Activated CD8-positive, alpha-beta memory T cell treated with anti-CD3 and anti-CD28 coated beads, Interleukin-2, amount 50 U/mL, for 4 hours (primary cell): ENCODE data around the gene KIF13A.
"Not testable (repeated sequence)": the region's sequence is repeated elsewhere in the genome, so short reads cannot be mapped to it uniquely, and the experiment has no call there.

Experiments
- DNase-seq: peaks from one replicate; pipeline ENCODE4 v3.0.0-alpha.2; 2020

Gene KIF13A

DNA sequence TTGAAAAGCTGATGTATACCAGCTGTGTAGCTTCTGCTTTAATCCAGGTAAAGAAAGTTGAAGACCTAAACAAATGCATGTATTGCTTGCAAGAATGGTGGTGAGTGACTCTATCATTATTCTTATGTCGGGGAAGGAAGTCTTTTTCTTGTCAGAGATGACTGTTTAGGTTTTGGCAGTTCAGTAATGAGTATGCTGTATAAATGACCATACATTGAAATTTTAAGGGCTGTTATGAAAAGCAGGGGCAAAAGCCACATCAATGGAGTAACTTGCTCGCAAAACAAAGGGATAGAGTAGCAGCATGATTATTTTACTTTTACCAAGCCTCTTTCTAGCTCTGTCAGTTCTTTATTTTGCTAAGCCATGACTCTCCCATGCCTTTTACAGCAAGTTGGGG is 224.8 kb downstream of the KIF13A start:
- DNase-seq: no peak

DNA sequence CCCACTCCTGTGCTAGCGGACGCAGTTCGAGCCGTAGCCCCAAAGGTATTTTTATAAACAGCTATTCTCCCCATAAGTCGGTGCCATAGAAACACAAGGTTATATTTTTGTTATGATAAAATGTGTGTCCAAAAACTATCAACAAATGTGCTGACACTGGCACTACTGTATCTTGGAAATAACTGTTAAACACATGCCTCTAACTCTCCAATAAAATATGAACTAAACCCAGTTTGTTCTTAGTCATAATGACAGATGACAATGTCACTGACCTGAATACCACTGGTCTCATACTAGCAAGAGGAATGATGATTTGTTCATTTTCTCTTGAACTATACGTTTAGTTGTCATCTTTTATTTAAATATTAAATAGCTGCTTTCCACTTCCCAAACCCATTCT is 229.3 kb downstream of the KIF13A start:
- DNase-seq: no peak

DNA sequence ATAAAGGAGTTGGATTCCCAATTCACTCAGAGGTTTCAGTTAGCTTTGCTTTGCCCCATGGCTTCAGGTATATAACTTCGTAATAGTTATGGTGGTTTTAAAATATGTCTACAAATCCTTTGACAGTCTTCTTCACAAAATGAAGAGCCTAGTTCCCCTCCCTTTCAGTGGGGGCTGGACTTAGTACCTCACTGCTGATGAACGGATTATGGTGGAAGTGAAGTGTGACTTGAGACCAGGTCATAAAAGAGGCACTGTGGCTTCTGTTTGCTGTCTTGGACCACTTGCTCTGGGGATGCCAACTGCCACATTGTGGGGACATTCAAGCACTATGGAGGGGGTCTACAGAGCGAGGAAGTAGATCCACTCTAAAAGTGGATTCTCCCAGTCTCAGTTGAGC is 233.2 kb downstream of the KIF13A start:
- DNase-seq: no peak

GRCh38 chr6:17745324-17745723 is 242.1 kb downstream of the KIF13A start:
- not testable (repeated sequence) for DNase-seq

DNA sequence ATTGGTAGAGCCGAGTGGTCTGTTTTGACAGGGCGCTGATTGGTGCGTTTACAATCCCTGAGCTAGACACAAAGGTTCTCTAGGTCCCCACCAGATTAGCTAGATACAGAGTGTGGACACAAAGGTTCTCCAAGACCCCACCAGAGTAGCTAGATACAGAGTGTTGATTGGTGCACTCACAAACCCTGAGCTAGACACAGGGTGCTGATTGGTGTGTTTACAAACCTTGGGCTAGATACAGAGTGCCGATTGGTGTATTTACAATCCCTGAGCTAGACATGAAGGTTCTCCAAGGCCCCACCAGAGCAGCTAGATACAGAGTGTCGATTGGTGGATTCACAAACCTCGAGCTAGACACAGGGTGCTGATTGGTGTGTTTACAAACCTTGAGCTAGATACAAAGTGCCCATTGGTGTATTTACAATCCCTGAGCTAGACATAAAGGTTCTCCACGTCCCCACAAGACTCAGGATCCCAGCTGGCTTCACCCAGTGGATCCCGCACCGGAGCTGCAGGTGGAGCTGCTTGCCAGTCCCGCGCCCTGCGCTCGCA is 242.6 kb downstream of the KIF13A start:
- DNase-seq: not testable (repeated sequence)

GRCh38 chr6:17744019-17744756 is 243.2 kb downstream of the KIF13A start:
- no peak for DNase-seq

DNA sequence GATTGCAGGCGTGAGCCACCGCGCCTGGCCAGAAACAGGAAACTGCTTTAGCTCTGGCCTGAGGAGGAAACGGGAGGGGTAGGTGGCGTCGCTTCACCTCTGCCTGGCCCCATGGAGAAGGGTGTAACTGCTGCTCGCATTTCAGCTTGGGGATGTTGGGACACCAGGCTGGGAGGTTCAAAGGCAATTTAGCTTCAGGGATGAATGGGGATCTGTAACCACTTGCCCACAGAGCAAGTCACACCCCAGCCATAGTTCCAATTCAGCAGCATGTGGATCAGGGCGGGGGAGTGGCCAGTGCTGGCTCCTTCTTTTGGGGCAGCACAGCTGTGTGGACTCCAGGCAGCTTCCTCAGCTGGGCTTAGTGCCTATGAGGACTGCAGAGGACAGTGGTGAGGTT is 245.9 kb downstream of the KIF13A start:
- DNase-seq: no peak

- DNase-seq: no peak
Observed at GRCh38 chr6:17740559-17741220, 246.7 kb downstream of the KIF13A start.

- no peak for DNase-seq
Observed at GRCh38 chr6:17737704-17738252, 249.7 kb downstream of the KIF13A start.

DNA sequence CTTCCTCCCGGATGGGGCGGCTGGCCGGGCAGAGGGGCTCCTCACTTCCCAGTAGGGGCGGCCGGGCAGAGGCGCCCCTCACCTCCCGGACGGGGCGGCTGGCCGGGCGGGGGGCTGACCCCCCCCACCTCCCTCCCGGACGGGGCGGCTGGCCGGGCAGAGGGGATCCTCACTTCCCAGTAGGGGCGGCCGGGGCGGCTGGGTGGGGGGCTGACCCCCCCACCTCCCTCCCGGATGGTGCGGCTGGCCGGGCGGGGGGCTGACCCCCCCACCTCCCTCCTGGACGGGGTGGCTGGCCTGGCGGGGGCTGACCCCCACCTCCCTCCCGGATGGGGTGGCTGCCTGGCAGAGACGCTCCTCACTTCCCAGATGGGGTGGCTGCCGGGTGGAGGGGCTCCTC is 252.1 kb downstream of the KIF13A start:
- not testable (repeated sequence) for DNase-seq

DNA sequence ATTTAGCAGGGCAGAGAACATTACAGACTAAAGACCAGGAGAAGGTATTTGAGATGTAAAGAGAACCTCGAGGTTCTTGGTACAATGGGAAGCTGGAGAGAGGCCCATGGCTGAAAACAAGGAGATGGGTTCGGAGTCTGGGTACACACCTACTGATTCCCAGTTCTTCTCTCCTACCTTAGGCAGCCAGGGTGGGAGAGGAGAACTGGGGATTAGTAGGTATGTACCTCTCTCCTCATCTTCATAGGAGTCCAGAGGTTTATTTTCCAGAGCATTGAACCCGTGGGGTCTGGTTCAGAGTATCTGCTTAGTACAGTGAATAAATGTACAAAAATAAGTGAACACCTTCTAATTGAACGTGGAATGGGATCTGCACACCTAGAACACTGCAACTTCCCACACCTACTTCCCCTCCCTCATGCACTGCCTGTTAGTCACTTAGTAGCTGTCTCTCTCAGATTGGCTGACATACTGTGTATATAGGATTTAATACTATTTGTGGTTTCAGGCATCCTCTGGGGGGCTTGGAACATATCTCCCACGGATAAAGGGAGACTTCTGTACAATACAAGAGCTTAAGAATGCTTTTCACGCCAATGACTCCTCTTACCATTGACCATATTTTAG is 257.2 kb downstream of the KIF13A start:
- DNase-seq: no peak

- no peak for DNase-seq
Observed at GRCh38 chr6:17729223-17730077, 258.0 kb downstream of the KIF13A start.

DNA sequence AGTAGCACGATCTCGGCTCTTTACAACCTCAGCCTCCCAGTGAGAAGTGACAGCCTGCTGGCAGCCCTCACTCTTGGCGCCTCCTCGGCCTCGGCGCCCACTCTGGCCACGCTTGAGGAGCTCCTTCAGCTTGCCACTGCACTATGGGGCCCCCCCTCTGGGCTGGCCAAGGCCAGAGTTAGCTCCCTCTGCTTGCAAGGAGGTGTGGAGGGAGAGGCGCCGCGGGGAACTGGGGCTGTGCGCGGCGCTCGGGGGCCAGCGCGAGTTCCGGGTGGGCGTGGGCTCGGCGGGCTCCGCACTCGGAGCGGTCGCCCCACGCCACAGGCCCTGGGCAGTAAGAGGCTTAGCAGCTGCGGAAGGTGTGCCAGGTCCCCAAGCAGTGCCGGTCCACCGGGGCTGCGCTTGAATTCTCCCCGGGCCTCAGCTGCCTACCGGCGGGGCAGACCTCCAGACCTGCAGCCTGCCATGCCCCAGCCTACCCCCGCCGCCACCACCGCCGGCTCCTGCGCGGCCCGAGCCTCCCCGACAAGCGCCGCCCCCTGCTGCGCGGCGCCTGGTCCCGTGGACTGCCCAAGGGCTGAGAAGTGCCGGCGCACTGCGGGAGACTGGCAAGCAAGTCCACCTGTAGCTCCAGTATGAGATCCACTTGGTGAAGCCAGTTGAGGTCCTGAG is 258.7 kb downstream of the KIF13A start:
- DNase-seq: no peak

DNA sequence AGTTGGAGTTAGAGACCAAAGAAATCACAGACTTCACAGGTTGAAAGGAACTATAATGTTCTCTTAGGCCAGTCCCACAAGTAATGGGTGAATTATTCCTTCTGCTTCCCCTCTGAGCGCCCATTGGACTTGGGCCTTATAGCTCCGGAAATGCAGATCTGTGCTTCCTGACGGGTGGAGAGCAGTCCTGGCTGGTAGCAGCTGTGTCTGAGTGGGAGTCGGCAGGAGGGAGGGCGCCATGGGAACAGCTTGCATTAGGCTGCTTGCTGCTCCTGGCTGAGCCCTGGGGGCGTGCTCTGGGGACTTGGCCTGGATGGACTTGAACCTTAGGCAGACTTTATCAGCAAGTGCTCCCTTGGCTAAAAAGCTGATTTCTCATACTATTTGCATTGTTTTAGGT is 262.4 kb downstream of the KIF13A start:
- no peak for DNase-seq

GRCh38 chr6:17724341-17724740 is 263.1 kb downstream of the KIF13A start:
- DNase-seq: no peak

DNA sequence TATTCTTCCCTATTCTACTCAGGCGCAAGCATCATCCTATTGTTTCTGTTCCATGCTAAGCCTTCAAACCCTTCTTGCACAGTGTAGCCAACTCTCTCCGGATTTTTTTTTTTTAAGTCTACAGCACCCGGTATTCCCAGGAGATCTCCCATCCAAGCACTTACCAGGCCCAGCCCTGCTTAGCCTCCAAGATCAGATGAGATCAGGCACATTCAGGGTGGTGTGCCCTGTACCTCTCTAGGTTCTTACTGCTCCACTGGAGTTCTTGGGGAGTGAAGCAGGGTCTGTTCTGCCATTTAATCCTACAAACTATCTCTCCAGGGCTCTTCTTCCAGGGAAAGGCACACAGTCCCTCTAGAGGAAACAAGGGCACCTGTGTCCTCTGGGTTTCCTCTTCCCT is 265.8 kb downstream of the KIF13A start:
- DNase-seq: no peak

DNA sequence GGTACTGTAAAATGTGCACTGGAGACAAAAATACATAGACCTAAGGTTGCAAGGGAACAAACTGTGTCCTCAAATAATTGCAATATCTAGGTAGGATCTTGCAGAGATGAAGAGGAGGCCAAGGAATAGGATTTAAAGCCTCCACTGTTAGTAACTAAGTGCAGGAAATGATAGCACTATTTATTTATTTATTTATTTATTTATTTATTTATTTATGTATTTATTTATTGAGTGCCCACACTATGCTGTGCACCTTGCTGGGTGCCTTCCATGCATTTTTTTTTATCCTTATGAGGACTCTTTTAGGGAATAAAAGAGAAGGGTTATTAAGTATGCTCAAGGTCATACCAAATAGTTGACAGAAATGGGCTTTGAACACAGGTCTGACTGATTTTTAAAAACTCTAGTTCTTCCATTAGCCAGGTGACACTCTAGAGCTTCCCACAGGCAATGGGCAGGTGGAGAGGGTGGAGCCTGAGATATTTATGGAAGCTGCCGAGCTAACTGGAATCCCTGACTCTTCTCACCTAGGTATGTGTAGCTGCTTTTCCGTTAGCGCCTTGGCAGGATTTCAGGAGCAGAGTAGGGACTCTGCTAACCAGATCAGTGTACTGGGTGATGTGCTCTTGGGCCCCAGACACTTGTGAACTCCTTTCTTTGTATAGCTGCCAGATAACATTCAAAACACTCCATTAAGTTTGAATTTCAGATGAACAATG is 268.0 kb downstream of the KIF13A start:
- DNase-seq: no peak

DNA sequence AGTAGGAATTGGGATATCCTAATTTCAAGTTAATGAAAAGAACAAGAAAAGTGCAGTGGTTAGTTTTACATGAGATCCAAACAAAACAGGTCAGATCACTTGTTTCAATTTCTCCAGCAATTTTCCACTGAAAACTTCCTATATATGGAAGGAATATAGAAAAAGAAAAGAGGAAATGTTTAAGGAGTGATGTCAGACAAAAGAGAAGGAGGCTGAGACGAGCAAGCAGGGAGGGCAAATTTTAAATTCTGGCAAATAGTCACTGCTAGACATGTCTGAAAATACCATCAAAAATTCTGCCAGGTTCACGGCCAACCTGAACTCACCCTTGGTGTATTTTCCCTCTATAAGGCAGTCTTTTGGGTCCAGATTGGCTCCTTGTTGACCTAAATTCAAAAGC is 271.2 kb downstream of the KIF13A start:
- no peak for DNase-seq

- no peak for DNase-seq
Observed at GRCh38 chr6:17714879-17715851, 272.3 kb downstream of the KIF13A start.

DNA sequence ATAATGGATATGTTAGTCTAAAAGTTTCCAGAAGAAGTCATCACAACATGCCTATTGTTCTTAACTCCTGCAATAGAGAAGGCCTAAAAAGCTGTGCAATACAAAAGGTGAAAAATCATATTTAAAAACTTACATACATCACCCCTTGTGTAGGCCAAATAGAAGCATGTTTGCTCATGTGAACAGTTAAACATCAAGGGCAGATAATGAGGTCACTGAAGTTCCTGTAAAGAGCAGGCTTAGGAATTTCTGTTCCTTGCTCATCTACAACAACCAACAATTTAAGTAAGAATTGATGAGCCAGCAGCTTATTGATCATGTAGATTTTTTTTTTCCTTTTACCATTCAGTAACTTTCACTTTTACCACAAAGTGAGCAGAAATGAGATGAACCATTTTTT is 273.3 kb downstream of the KIF13A start:
- DNase-seq: no peak
